K562 (cell line): ENCODE measurements around the gene RNASEH2C. TPM values are rescaled to one million over a fixed set of nuclear protein-coding genes. Genes with fewer than 3 reads are reported as not detected.

Experiments
- BRD9 ChIP-seq: fragments of 450-650 bp; IDR thresholded peaks from 2 replicates; pipeline ENCODE4 v1.6.1; 2018; ENCODE audit warnings: low read depth; ENCODE audit not compliant: partially characterized antibody
- HOXB6 ChIP-seq: fragments of 250-450 bp; sonication (Bioruptor Pico); IDR thresholded peaks from 2 replicates; pipeline ENCODE4 v1.5.1; 2022; ENCODE audit warnings: mild to moderate bottlenecking, borderline replicate concordance
- KAT2B ChIP-seq: IDR thresholded peaks from one replicate; pipeline ENCODE4 v1.6.1; 2012; ENCODE audit warnings: low read depth, mild to moderate bottlenecking, control low read depth, inconsistent platforms, low read length, moderate library complexity
- MCM2 ChIP-seq: fragments of 450-650 bp; IDR thresholded peaks from 2 replicates; pipeline ENCODE4 v1.6.1; 2017; ENCODE audit warnings: low read depth, mild to moderate bottlenecking
- POLR2G ChIP-seq: fragments of 200-400 bp; formaldehyde crosslinking; IDR thresholded peaks from 2 replicates; pipeline ENCODE4 v1.6.1; 2017; ENCODE audit warnings: low read depth, mild to moderate bottlenecking, antibody characterized with exemption, low read length, moderate library complexity
- RCOR1 ChIP-seq, 2 experiments: IDR thresholded peaks; 2 replicates each; pipeline ENCODE4 v1.6.1; 2012; ENCODE audit warnings: low read depth in 2 of 2, low read length in 2 of 2, borderline replicate concordance in 1 of 2, improper control_type of control experiment in 1 of 2
- SMC3 ChIP-seq: conservative IDR thresholded peaks from 2 replicates; pipeline ENCODE4 v1.6.1; 2011; ENCODE audit warnings: low read depth, low read length, improper control_type of control experiment; ENCODE audit not compliant: insufficient read depth
- SNIP1 ChIP-seq: fragments of 450-650 bp; IDR thresholded peaks from 2 replicates; pipeline ENCODE4 v1.7.1; 2017; ENCODE audit warnings: low read depth, mild to moderate bottlenecking
- SUPT5H ChIP-seq: fragments of 450-650 bp; IDR thresholded peaks from 2 replicates; pipeline ENCODE4 v1.6.1; 2016
- ZBTB17 ChIP-seq: fragments of 450-650 bp; formaldehyde crosslinking; IDR thresholded peaks from 2 replicates; pipeline ENCODE4 v1.4.0; 2020; ENCODE audit warnings: mild to moderate bottlenecking
- ZFP36 ChIP-seq: fragments of 150-350 bp; IDR thresholded peaks from 2 replicates; pipeline ENCODE4 v1.6.1; 2018; ENCODE audit warnings: low read length, low read depth; ENCODE audit not compliant: partially characterized antibody
- ZNF311 ChIP-seq: fragments of 250-450 bp; sonication (Bioruptor Pico); IDR thresholded peaks from 2 replicates; pipeline ENCODE4 v1.4.0; 2020; ENCODE audit warnings: mild to moderate bottlenecking, moderate library complexity
- ZNF436 ChIP-seq: fragments of 250-450, 450-650 bp; sonication (Bioruptor Pico); formaldehyde crosslinking; IDR thresholded peaks from 2 replicates; pipeline ENCODE4 v1.7.0; 2020; ENCODE audit warnings: mild to moderate bottlenecking
- ZNF76 ChIP-seq: fragments of 250-450 bp; sonication (Bioruptor Pico); IDR thresholded peaks from 2 replicates; pipeline ENCODE4 v1.4.0; 2020; ENCODE audit warnings: mild to moderate bottlenecking, moderate library complexity, borderline replicate concordance
- ZZZ3 ChIP-seq: fragments of 450-650 bp; IDR thresholded peaks from 2 replicates; pipeline ENCODE4 v1.6.1; 2016; ENCODE audit warnings: antibody characterized with exemption, mild to moderate bottlenecking, moderate library complexity
- polyA plus RNA-seq, 8 experiments: library from polyadenylated mRNA; depleted of rRNA in 4 of 8; stranded (reverse) in 5 of 8; unstranded in 3 of 8; fragments of >200 nt; fragmentation: Nextera tagmentation in 2 of 8; fragmentation: Illumina TruSeq in 1 of 8; extraction: Ambion mirVana in 2 of 8; extraction: Trizol in 1 of 8; gene quantifications; 2 replicates each; pipeline versions ENCODE4 v1.2.1 to v1.2.3, GENCODE V29; 2011 to 2014; ENCODE audit warnings: inconsistent platforms in 1 of 8, missing spikeins in 1 of 8
- total RNA-seq, 7 experiments: library from RNA; depleted of rRNA in 6 of 7; stranded (reverse); fragments of >200 nt in 6 of 7; fragmentation: Illumina TruSeq in 2 of 7; extraction: Trizol in 2 of 7; gene quantifications; 2 replicates each; pipeline versions ENCODE4 v1.2.1 to v1.2.3, GENCODE V29; 2011 to 2021; ENCODE audit warnings: low replicate concordance in 1 of 7
- TF ChIP-seq, protein P1 (sequence below), 2 experiments: IDR thresholded peaks in 1 of 2; conservative IDR thresholded peaks in 1 of 2; 2 replicates each; pipeline ENCODE4 v1.6.1; 2016; ENCODE audit warnings: low read depth in 2 of 2, mild to moderate bottlenecking in 1 of 2, missing compliant biosample characterization in 1 of 2, missing genetic modification characterization in 1 of 2, moderate library complexity in 1 of 2

RNASEH2C gene
- total and polyA plus RNA-seq, 9 of the 15 experiments (the other 6 are each of a cell fraction or from before 2014, with no cell fraction given): 5.4 to 78.2 (median 15.6) TPM

- peak; percentile 39 for TF ChIP-seq ZFP36
- TF ChIP-seq, protein P1, sequence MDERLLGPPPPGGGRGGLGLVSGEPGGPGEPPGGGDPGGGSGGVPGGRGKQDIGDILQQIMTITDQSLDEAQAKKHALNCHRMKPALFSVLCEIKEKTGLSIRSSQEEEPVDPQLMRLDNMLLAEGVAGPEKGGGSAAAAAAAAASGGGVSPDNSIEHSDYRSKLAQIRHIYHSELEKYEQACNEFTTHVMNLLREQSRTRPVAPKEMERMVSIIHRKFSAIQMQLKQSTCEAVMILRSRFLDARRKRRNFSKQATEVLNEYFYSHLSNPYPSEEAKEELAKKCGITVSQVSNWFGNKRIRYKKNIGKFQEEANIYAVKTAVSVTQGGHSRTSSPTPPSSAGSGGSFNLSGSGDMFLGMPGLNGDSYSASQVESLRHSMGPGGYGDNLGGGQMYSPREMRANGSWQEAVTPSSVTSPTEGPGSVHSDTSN (CRISPR knock-in tag; IDR thresholded peaks at IDR 0.05; ENCODE audit: low read depth): peak; percentile 67
- TF ChIP-seq, protein P1 (tag; conservative IDR thresholded peaks at IDR 0.05; ENCODE audit: low read depth): peak; percentile 86
- peak; percentile 92 for TF ChIP-seq SMC3
- peak; percentile 81; the same call in 1 of the 2 replicates for TF ChIP-seq ZZZ3
- no peak for TF ChIP-seq HOXB6 (CRISPR knock-in tag)
- no peak for TF ChIP-seq KAT2B
- peak; percentile 92 for TF ChIP-seq POLR2G
- TF ChIP-seq ZNF436 (CRISPR knock-in tag): no peak
- peak in 1 of 2 experiments; percentile 83; a peak in 2 of 4 replicates for TF ChIP-seq RCOR1 (IDR thresholded peaks at IDR 0.05; ENCODE audit: borderline replicate concordance in 1 of 2, low read depth in 2 of 2, low read length in 2 of 2)
- TF ChIP-seq ZBTB17: peak; percentile 85
- peak; percentile 93 for TF ChIP-seq ZNF76 (CRISPR knock-in tag)
- peak; percentile 96 for TF ChIP-seq SUPT5H
- TF ChIP-seq MCM2: no peak
- peak; percentile 73 for TF ChIP-seq ZNF311 (CRISPR knock-in tag)
- TF ChIP-seq BRD9: peak; percentile 46
- peak; percentile 73; the same call in 1 of the 2 replicates for TF ChIP-seq SNIP1
Measured at GRCh38 chr11:65711785-65712632, 8.6 kb downstream of the RNASEH2C start, which contains the start of gene KAT5 (continued).
